Neural progenitor cell (in vitro differentiated cells): ENCODE data around the gene STXBP5.
"Not testable (repeated sequence)": the region's sequence is repeated elsewhere in the genome, so short reads cannot be mapped to it uniquely, and the experiment has no call there.

Source experiments
- CTCF ChIP-seq: fragments of 200-600 bp; sonication (generic); IDR thresholded peaks from 2 replicates; pipeline ENCODE4 v1.5.1; 2017; ENCODE audit warnings: antibody characterized with exemption, mild to moderate bottlenecking
- EZH2 ChIP-seq: fragments of 200-600 bp; sonication (generic); IDR thresholded peaks from 2 replicates; pipeline ENCODE4 v1.6.1; 2017; ENCODE audit warnings: antibody characterized with exemption, mild to moderate bottlenecking, moderate library complexity

- TF ChIP-seq CTCF, EZH2: not testable (repeated sequence)
These were observed 176.6 kb downstream of the STXBP5 start for GRCh38 chr6:147380841-147381240.
